Hematopoietic multipotent progenitor cell (in vitro differentiated cells): ENCODE data around the gene KIF5A. TPM values are rescaled to one million over a fixed set of nuclear protein-coding genes. Genes with fewer than 3 reads are reported as not detected.

Experiments used
- DNase-seq, 3 donors: peaks; one replicate each; pipeline ENCODE4 v3.0.0-alpha.2; 2011 to 2015; ENCODE audit warnings: low read depth in 2 of 3, low spot score in 2 of 3
- small RNA-seq: library from RNA; depleted of rRNA; stranded (forward); fragments of <200 nt; gene quantifications from one replicate; pipeline ENCODE3, GENCODE V24; 2012
- total RNA-seq: library from RNA; depleted of rRNA; stranded (reverse); fragments of >200 nt; gene quantifications from one replicate; pipeline ENCODE4 v1.2.3, GENCODE V29; 2012

Gene KIF5A
- total RNA-seq, 1 donor, result 1.3 TPM

DNA sequence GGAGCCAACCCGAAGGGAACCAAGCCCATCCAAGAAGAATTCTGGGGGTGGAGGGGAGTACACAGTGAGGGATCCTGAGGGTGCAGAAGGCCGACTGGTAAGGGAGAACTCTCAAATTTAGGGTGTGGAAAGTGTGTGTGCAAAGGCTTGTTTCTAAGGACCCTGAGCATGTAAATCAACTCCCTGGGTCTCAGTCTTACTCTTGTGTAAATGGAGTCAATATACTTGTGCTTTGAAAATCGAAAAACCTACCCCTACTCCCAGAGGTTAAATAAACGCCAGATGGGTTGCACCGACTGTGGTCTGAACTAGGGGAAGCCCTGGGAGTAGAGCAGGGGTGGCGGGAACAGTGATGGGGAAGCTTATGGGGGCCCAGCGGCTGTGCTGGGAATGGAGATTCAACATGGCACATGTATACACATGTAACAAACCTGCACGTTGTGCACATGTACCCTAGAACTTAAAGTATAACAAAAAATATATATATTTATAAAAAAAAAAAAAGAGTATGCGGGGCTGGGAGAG, 77.1 kb downstream of the KIF5A start:
- no peak for DNase-seq

DNA sequence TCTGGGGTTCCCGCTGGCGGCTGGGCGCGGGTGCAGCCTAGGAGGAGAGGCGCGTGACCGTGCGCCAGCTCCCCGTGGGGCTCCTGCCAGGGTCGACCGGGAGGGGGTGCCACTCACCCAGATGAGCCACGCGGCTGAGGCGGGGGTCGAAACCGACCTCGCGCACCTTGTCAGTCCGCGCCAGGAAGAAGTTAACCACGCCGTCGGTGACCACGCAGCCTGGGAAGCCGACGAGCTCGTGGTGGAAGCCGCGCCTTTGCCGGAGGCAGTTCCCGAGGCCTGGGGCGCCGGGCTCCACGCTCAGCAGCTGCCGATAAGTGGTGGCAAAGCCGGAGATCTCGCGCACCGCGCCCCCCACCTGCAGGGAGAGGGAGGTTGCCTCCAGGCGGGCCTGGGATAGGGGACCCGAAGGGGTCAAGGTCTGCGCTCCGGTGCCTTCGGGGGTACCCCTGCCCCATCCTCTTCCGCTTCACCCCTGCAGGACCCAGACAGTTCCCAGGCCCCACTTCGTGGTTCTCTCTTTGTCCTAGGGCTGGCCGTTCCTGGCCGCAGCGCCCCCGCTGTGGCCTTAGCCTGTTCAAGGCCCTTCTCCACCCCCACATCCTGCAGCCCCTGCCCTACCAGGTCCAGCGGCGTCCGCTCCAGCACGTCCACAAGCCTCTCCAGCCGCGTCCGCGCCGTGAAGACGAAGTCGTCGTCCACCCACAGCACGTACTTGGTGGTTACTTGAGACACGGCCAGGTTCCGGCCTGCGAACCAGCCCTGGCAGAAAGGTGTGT, 77.8 kb downstream of the KIF5A start:
- peak in 1 of 3 donors; percentile 48 for DNase-seq

DNA sequence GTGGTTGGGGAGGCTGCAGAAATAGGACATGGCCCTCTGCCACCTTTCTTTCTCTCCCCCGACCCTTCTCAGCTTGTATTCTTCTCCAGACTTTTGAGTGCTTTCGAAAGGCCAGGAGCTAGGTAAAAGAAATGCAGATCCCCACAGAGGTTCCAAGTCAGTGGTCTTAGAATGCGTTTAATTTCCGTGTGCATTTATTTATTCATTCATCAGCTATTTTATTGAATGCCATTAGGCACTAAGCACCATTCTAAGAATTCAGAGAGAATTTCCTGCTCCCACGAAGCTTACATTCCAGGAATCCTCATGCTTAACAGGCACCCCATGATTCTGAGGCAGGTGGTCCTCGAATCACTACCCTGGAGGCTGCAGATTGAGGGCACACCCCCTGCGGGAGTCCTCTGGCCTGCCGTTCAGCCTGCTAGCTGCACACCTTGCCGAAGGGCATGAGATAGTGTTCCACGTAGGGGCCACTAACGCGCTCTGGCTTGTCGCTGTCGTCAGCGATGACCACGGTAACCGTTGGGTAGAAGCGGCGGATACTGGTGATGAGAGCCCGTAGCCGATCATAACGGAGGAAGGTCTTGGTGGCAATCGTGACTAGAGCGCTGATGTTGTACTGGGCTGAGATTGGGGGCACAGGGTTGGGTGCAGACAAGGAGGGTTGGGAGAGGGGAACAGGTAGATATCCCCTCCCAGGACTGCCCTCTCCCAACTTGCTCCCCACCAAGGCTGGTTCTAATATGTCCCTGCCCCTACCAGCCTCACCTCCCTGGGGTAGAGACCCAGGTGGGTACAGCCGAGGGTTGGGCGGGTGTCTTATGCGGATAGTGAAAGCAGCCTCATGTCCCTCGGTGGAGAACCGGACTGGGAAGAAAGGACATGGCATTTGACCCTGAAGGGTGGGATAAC, 78.7 kb downstream of the KIF5A start:
- DNase-seq, result no peak

DNA sequence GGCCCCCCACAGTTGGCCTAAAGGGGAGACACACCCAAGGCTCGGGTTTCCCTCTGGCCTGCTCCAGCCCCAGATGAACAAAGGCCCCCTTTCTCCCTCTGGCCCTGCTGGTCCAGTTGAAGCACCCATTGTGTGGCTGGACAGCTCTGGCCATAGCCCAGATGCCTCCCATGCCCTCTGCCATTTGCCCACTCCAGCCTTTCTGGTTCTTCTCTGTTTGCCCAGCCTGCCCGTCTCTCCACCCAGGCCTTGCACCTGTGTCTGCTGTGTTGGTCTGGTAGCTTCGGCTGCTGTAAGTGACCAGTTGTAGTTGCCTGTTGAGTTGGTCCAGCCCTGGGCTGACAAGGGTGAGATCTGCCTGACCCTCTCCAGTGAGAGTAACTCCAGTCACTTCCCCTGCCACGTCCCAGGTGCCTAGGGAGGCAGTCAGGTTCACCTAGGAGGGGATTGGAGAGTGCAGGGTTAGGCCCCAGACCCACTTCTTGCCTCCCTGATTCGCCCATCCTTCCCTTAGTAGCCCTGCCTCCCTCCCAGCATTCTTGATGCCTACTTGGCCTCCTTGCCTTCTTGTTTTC, 80.1 kb downstream of the KIF5A start:
- DNase-seq, result no peak

DNA sequence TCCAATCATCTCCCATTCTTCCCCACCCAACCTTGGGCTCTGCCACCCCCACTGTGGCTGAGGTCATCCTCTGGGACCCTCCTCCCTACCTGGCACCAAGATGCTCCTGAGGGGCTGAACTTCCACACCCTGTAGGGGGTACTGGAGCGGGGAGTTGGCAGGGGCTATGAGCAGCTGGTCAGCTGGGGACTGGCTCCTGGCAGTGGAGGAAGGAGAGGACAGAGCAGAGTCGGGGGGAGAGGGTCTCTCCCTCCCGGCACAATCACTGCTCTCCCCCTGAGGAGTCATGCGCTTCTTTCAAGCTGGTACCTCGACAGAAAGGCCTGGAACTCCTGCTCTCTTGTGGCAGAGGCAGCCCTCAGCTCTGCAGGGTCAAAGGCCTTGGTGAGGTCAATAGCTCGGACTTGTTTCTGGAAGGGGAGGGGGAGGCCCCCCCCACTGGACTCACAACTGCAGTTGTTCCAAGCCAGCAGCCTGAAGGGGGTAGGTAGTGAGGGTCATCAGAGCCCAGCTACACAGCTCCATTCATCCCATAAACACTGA, 81.1 kb downstream of the KIF5A start:
- no peak for DNase-seq

DNA sequence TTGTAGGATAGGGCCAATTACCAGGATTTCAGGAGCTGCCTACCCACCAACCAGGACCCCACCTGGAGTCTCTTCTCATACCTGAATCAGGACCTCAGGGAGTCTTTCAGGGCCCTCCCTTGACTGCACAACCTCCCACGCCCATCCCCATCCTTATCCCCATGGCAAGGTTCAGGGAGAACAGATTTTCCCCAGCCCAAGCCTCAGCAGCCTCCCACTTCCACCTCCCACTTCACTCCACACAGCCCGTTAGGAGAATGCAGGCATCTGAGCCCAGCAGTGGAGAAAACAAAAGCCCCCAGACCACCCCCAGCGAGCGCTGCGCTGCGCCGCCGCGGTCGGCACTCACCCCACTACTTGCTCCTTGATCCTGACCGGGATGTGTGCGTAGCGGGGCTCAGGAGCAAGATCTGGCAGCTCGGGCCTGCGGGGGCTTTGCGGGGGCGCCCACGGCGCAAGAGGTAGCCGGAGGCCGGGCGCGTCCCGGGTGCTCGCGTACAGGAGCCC, 81.8 kb downstream of the KIF5A start:
- DNase-seq, result no peak

DNA sequence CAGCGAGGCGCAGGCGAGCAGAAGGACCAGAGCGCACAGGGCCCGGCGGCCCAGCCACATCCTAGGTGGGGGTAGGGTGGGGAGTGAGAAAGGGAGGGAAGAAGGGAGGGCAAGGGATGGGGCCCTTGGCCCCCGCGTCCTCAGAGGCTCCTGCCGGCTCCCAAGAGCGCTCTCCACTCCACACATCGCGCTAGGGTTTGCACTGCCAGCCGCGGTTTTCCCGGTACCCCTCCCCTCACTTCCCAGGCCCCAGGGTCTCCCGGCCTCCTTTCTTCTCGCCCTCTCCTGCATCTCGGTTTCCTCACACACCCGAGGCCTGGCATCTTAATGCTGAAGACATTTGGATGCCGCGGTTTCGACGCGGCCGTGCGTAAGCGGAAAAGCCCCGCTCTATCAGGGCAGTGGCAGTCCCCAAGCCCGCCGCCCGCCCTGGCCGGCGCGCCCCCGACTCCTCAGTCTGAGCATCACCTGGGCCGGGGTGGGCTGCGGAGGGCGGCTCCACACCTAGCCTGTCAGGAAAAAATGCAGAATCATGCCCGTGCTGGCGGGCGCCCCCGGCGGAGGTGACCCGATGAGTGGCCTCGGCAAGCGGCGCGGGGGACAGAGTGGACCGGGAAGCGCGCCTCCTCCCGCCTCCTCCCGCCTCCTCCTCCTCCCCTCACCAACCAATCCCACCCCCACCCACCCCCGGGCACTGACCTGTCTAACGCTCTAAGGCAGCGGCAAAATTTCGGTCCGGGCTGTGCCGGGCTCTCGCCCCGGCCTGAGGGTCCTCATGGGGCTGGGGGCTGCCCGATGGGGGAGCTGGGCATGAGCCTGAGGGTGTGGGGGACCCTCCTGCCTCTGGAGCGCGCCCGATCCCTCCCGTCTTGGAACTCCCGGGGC, 82.5 kb downstream of the KIF5A start:
- DNase-seq, result peak in 1 of 3 donors; percentile 33

DNA sequence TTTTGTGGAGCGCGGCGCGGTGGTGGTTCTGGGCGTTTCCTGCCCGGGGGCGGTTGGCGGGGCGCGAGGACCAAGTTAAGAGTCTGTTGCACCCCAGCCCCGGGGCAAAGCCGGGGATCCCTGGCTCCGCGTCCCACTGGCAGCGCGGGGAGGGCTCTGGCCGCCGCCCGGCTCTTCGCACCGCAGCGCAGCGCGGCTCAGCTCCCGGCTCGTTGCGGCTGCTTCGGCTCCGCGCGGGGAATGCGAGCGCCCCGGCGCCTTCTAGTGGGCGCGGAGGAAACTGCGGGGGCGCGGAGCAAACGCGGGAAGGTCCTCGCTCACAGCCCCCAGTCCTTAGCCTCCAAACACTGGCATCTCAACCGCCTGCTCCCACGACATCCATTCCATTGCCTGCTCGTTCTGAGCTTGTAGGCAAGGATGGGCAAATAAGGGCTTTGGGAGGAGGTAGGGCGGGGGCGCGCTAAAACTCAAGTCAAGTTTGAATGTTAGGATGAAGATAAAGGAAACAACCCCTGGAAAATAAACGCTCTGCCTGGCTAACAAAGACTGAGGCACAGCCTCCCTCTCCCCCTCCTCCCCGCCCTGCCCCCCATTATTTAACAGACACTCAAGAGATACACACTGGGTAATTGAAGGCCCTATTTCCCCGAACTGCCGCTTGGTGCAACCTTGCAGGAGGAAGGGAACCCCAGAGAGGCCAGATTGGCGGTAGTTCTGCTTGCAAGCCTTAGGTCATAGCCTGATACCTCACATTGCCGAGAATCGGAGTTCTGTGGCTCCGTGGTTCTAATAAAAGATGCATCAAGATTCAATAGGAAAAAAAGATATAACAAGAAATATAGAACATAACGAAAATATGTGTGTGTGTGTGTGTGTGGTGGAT, 83.4 kb downstream of the KIF5A start, which contains the start of gene B4GALNT1:
TSS of gene B4GALNT1 (minus strand) at position 244 of the 883 bp plus-strand sequence. CDS start 1,069 bp downstream, outside the sequence.
- DNase-seq, result peak; percentile 47 to 69 (median 57)

Small RNA genes within 50 kb of the gene (small RNA-seq; reads per million reads assigned to genes)
- not detected for gene MIR616

Other genes with a start within 250 kb of the KIF5A start
- 35.8 TPM for gene R3HDM2, start 119.0 kb upstream of the KIF5A start, total RNA-seq
- gene INHBC, start 115.3 kb upstream of the KIF5A start, total RNA-seq, result 0.27 TPM
- gene INHBE, start 94.7 kb upstream of the KIF5A start, total RNA-seq, result not detected
- 0.27 TPM for gene GLI1, start 90.3 kb upstream of the KIF5A start, total RNA-seq
- 125 TPM for gene ARHGAP9, start 70.2 kb upstream of the KIF5A start, total RNA-seq
- gene MARS1, start 62.0 kb upstream of the KIF5A start, total RNA-seq, result 81.3 TPM
- gene DDIT3, start 29.5 kb upstream of the KIF5A start, total RNA-seq, result 29.4 TPM
- 24.5 TPM for gene MBD6, start 27.2 kb upstream of the KIF5A start, total RNA-seq
- 117 TPM for gene DCTN2, start 2.9 kb upstream of the KIF5A start, total RNA-seq
- 10.0 TPM for gene PIP4K2C, start 41.1 kb downstream of the KIF5A start, total RNA-seq
- 32.9 TPM for gene DTX3, start 54.8 kb downstream of the KIF5A start, total RNA-seq
- 1.3 TPM for gene ARHGEF25, start 61.4 kb downstream of the KIF5A start, total RNA-seq
- gene B4GALNT1, start 83.2 kb downstream of the KIF5A start, total RNA-seq, result 0.81 TPM
- gene OS9, start 144.1 kb downstream of the KIF5A start, total RNA-seq, result 268 TPM
- 82.9 TPM for gene AGAP2, start 188.7 kb downstream of the KIF5A start, total RNA-seq
- gene TSPAN31, start 195.0 kb downstream of the KIF5A start, total RNA-seq, result 41.7 TPM
- gene CDK4, start 202.3 kb downstream of the KIF5A start, total RNA-seq, result 194 TPM
- 12.4 TPM for gene MARCHF9, start 205.1 kb downstream of the KIF5A start, total RNA-seq
- gene CYP27B1, start 217.0 kb downstream of the KIF5A start, total RNA-seq, result 3.2 TPM
- 8.6 TPM for gene METTL1, start 222.1 kb downstream of the KIF5A start, total RNA-seq
- gene EEF1AKMT3, start 222.6 kb downstream of the KIF5A start, total RNA-seq, result 8.9 TPM
- 15.6 TPM for gene TSFM, start 232.7 kb downstream of the KIF5A start, total RNA-seq